Measurements from ENCODE around the gene RASA3.
"Not testable (repeated sequence)": the region's sequence is repeated elsewhere in the genome, so short reads cannot be mapped to it uniquely, and the experiment has no call there.

Gene RASA3

DNA sequence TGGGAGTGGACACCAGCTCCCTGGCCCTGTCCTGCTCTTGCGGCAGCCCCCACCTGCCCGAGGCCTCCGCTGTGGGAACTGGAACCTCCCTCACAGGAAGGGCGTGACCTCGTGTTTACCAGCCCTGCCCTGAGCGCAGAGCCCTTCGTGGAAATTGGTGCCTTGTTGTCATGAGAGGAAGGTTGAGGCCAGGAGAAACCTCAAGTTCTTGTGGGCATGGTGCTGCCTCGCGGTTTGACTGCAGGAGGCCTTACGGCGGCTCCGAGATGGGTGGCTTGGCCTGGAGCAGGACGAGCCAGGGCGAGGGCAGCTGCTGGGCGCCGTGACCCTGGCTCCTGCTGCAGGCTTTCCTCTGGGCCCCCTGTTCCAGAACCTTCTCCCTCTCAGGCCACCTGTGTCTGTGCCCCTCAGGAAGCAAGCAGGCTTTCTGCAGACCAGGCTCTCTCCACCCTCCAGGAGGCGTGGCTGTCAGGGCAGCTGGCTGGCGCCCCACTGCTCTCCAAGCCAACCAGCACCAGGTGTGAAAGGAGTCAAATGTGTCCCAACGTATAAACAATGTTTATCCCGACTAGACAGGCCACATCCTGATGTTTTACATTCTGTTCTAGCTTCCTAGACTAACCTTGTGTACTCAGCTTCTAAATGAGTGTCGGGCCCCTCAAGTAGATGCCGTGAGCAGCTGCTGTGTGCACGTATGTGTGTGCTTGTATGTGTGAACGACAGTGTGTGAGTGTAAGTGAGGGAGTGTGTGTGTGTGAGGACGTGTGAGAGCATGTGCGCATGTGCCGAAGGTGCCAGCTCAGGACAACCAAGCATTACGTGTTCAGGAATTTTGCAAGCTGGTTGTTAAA lies 10.4 kb upstream of the RASA3 start:
- no peak for DNase-seq (ENCODE audit: low read depth)

- DNase-seq (ENCODE audit: low read depth), result no peak
These were observed 9.7 kb upstream of the RASA3 start for GRCh38 chr13:114142137-114142550.

DNA sequence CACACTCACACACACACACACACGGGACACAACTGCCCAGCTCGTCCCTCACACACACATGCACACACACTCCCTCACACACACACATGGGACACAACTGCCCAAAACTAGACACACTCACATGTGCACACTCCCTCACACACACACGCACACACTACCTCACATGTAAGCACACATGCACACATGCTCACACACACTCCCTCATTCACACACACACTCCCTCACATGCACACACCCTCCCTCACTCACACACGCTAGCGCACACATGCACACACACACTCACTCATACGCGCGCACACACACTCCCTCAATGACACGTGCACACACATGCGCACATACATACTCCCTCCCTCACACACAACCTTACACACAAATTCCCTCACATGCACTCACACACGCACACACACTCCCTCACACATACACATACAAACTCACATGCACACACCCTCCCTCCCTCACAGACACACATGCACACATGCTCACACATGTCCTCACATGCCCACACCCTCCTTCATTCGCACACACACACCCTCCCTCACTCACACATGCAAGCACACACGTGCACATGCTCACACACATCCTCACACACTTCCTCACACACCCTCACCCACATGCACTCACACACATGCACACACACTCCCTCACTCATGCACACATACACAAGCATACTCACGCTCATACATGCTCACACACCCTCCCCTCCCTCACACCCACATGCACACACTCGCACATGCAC lies 9.0 kb upstream of the RASA3 start:
- DNase-seq (ENCODE audit: low read depth), result no peak

DNA sequence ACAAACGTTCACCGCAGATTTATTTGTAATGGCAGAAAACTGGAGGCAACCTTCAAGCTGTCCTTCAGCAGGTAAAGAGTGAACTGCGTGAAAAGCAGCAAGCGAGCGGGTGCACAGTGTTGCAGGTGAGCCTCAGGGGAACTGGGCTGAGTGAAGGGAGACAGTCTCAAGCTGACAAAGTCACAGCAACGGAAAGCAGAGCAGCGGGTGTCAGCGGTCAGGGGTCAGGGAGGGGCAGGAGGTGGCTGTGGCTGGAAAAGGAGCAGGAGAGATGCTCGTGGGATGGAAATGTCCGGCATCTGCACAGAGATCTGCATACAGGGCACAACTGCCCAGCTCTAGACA lies 8.5 kb upstream of the RASA3 start:
- no peak for DNase-seq (ENCODE audit: low read depth)

- DNase-seq (ENCODE audit: low read depth), result no peak
These were observed 7.9 kb upstream of the RASA3 start for GRCh38 chr13:114140131-114140905.

GRCh38 chr13:114136576-114136975 lies 4.2 kb upstream of the RASA3 start:
- DNase-seq (ENCODE audit: low read depth), result no peak

- DNase-seq (ENCODE audit: low read depth), result no peak
These were observed 3.3 kb upstream of the RASA3 start for GRCh38 chr13:114135731-114136171.

DNA sequence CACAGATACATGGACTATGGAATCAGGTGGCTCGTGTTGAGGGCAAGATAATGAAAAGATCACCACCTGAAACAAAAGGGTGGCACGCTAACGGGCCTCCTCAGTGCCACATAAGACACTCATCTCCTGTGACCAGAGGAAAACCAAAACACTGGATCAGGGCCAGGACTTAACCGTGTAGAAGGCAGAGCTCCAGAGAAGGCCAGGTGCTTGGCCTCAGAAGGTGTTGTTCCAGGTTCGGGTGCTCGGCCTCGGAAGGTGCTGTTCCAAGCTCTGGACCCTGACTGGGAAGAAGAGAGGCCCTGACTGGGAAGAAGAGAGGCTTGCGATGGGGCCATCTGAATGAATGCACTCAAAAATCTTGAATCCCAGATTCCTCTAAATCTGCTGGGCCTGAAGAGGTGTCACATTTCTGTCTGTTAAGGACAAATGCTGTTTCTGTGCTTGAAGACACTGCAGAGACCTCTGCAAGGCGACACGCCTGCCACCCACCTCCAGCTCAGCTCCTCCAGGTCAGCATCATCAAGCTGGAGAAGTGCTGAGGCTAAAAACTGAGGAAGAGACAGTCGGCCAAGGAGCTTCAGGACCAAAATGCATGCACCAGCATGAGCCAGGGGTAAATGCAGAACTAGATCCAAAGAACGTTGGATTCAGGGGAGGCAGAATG lies 2.7 kb upstream of the RASA3 start:
- DNase-seq (ENCODE audit: low read depth), result no peak

DNA sequence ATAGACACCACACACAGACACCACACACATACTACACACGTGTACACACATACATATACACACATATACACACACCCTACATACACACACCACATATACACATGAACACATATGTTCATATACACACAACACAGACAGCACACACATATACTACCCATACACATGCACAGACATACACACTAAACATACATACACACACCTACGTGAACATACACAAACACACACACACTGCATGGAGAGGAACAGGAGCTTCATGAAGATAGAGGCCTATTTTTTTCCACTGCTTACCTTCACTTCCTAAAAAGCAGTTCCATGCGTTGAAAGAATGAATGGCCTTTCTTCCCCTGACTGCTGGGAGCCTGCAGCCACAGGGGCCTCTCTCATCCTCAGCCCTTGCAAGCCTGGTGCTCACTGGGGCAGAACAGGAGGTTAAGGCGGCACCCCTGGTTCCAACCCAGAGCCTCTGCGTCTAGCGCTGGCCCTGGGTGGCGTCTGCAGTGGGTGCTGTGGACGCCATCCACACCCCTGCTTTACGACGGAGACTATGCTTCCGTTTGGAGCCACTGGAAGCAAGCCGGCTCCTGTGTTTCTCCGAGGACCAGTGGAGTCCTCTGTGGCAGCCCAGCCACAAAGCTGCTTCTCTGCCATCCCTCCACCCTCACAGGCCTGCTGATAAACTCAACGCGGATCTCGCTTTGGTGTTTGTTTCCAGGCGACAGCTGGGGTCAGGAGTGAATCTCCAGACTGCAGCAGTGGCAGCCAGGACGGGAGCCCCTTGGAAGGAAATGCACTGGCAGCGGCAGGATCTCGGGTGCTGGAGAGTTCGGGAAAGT lies 1.9 kb upstream of the RASA3 start:
- no peak for DNase-seq (ENCODE audit: low read depth)

DNA sequence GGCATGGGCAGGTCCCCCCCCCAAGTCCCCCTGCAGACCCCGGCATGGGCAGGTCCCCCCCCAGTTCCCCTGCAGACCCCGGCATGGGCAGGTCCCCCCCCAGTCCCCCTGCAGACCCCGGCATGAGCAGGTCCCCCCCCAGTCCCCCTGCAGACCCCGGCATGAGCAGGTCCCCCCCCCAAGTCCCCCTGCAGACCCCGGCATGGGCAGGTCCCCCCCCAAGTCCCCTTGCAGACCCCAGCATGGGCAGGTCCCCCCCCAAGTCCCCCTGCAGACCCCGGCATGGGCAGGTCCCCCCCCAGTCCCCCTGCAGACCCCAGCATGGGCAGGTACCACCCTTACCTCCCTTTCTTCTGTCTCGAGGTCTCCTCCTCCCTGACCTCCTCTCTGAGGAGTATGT lies 1.1 kb upstream of the RASA3 start:
- not testable (repeated sequence) for DNase-seq (ENCODE audit: low read depth)

DNA sequence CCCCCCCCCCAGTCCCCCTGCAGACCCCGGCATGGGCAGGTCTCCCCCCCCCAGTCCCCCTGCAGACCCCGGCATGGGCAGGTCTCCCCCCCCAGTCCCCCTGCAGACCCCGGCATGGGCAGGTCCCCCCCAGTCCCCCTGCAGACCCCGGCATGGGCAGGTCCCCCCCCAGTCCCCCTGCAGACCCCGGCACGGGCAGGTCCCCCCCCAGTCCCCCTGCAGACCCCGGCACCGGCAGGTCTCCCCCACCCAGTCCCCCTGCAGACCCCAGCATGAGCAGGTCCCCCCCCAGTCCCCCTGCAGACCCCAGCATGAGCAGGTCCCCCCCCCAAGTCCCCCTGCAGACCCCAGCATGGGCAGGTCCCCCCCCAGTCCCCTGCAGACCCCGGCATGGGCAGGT lies 703 bp upstream of the RASA3 start:
- not testable (repeated sequence) for DNase-seq (ENCODE audit: low read depth)

DNA sequence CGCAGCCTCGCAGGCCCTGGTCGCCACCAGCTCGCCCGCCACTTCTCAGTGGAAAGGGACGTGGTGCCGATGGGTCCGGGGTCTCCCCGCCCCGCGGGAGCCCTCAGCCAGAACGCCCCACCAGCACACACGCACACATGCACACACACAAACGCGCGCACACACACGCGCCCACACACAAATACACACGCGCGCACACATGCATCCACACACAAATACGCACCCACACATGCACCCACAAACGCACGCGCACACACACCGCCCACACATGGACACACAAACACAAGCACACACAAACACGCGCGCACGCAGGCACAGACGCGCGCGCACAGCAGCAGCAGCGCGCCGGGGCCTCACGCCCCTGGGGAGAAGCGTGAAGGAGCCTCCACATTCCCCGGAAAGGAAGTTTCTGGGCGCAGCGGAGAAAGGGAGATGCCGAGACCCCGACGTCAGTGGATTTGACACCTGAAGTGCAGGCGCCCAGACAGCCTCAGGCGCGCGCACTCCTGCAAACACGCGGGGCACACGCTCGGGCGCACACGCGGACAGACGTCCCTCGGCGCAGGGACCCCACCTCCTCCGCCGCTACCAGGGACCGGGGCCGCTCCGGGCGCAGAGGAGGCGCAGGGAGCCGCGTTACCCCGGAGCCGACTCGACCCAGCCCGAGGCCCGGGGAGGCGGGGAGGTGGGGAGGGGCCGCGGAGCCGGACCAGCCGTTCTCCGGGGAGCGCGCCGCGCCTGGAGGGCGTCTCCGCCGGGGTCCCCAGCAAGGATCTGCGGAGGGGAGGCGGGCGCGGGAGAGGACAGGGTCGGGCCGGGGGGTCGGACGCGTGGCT lies 622 bp downstream of the RASA3 start:
- no peak for DNase-seq (ENCODE audit: low read depth)

- DNase-seq (ENCODE audit: low read depth), result no peak
These were observed 1.4 kb downstream of the RASA3 start for GRCh38 chr13:114130837-114131582.

DNA sequence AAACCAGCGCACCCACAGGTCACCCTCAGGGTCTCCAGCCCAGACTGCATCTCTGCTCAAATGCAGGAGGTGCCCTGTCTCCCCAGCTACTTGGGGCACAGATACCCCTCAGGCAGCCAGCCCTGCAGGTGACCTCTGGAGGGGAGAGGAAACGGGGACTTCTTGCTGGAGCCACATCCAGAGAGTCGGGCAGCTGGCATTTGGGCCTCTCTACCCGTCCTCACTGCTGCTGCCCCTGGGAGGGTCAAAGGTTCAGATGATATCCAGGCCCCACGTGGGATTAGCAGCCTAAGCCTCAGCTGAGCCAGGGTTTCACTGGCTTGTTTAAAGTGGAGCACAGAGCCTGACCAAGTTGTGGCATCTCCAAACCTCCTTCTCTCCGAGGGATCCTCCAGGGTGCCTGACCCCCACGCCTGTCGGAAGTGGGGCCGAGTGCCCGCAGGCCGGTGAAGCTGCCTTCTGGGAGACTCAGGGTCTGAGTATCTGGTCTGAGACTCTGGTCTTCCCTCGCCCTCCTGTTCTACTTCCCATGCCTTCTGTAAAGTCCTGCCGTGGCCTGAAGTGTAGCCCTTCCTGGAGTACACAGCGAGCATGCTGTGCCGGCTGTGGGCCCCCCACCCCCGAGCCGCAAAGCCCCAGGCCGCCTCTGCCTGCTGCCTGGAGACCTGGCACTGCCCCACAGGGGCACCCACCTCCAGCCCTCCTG lies 2.1 kb downstream of the RASA3 start:
- no peak for DNase-seq (ENCODE audit: low read depth)

GRCh38 chr13:114129649-114130062 lies 2.8 kb downstream of the RASA3 start:
- no peak for DNase-seq (ENCODE audit: low read depth)

DNA sequence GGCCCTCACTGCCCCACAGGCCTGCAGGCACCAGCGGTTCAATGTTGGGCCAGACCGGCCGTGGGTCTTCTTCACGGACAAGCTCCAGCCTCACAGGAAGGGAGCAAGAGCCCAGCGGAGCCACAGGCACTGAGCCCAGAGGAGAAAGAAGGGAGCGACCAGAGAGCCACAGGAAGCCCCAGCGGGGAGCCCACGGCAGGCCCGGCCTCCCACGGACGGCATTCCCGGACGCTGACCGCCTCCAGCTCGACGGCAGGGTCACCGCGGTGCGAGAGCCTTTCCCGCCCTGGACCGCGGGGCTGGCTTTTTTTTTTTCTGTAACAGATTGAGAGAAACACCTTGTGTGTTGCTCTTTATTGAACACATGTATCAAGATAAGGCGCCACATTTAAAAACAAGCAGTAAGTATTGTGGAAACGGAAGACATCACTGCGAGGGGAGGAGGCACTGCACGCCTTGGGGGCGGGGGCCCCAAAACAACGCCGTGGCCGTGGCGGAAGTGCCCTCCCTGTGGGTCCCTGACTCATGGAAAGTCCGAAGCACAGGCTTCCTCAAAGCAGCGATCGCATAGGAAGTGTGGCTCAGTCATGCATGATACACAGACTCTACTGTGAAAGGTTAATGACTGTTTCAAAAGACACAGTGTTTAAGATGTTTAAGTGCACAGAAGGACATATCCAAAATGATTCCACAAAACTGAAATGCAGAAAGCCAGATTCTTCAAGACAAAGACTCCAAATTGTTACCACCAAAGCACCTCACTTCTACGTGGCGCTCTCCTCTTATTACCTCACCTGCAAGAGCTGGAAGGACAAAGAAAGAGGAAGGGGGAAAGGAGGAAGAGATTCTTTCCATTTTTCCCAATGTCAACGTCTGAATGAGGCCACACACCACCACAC lies 3.5 kb downstream of the RASA3 start:
- no peak for DNase-seq (ENCODE audit: low read depth)

GRCh38 chr13:114128348-114128623 lies 4.1 kb downstream of the RASA3 start:
- DNase-seq (ENCODE audit: low read depth), result no peak

Data from non-pigmented ciliary epithelial cell (primary cell).